ENCODE results near the gene PHEX.
"Not testable (repeated sequence)": the region's sequence is repeated elsewhere in the genome, so short reads cannot be mapped to it uniquely, and the experiment has no call there.

PHEX gene

GRCh38 chrX:22278375-22278774 is 246.2 kb downstream of the PHEX start:
- no peak overlapping the region for H3K4me3 ChIP-seq (replicated peaks in 1 of 2; ENCODE audit: low read depth in 2 of 2, low read length in 2 of 2)
- DNase-seq (ENCODE audit: low read depth in 2 of 2): peak; percentile 0 to 5
- no peak for TF ChIP-seq CTCF (IDR thresholded peaks at IDR 0.05; ENCODE audit: low read depth, low read length)

- not testable (repeated sequence) for H3K4me3 ChIP-seq (replicated peaks in 1 of 2; ENCODE audit: low read depth in 2 of 2, low read length in 2 of 2); DNase-seq (ENCODE audit: low read depth in 2 of 2)
These were observed 257.1 kb downstream of the PHEX start for GRCh38 chrX:22289209-22289608.

GRCh38 chrX:22296871-22297270 is 264.7 kb downstream of the PHEX start:
- DNase-seq (ENCODE audit: low read depth in 2 of 2): no peak
- no peak for TF ChIP-seq CTCF (IDR thresholded peaks at IDR 0.05; ENCODE audit: low read depth, low read length)
- H3K4me3 ChIP-seq (replicated peaks in 1 of 2; ENCODE audit: low read depth in 2 of 2, low read length in 2 of 2): no peak overlapping the region

GRCh38 chrX:22300130-22300529 is 268.0 kb downstream of the PHEX start:
- no peak overlapping the region for H3K4me3 ChIP-seq (replicated peaks in 1 of 2; ENCODE audit: low read depth in 2 of 2, low read length in 2 of 2)
- peak; percentile 54 to 56 for DNase-seq (ENCODE audit: low read depth in 2 of 2)
- no peak for TF ChIP-seq CTCF (IDR thresholded peaks at IDR 0.05; ENCODE audit: low read depth, low read length)
